Heart left ventricle (tissue), 13 donors: ENCODE results near the gene SSR1.

ENCODE experiments used
- POLR2A ChIP-seq, 2 donors: fragments of 450-650 bp; IDR thresholded peaks; one replicate each; pipeline ENCODE4 v1.6.1; 2017; ENCODE audit warnings: antibody characterized with exemption in 2 of 2, mild to moderate bottlenecking in 2 of 2, moderate library complexity in 2 of 2
- TF ChIP-seq, protein P1 (sequence below), 12 donors: fragments of 200-600 bp; sonication (generic) in 4 of 12; IDR thresholded peaks; one replicate each; pipeline versions ENCODE4 v1.5.0 to v1.8.0; 2018 to 2022; ENCODE audit warnings: antibody characterized with exemption in 12 of 12, mild to moderate bottlenecking in 5 of 12
- donor health status: ischemic (EF 13 %, LVEDD 7.1; RV severe dilation, severe dysfunction).
- donor health status: DM: no; HTN: yes; CAD: no.
- donor health status: DM: no; HTN: no; CAD: no.
- donor health status: ischemic (EF 25% LVEDD 6.9; RV normal size, moderate dysfunction).
- donor health status: ischemic (EF 25% LVEDD 5.7; RV mildly dilated, moderate dysfunction).
- donor health status: ischemic (EF 35%, LVEDD 5.7; RV mildly dilated, moderate dysfunction).
- donor health status: nonischemic (EF 11% LVEDD 7.7; RV severe dilation, severe dysfunction).
- donor health status: DM: yes; HTN: yes; CAD: no.
- donor health status: PGD.
- donor health status: ischemic (EF 29% LVEDD 5.4; RV normal size, mild dysfunction).
- donor health status: nonischemic (EF 23%, LVEDD 6.1; RV moderate dilation, normal function).

- TF ChIP-seq POLR2A (IDR thresholded peaks at IDR 0.05), result no peak
- TF ChIP-seq, protein P1, sequence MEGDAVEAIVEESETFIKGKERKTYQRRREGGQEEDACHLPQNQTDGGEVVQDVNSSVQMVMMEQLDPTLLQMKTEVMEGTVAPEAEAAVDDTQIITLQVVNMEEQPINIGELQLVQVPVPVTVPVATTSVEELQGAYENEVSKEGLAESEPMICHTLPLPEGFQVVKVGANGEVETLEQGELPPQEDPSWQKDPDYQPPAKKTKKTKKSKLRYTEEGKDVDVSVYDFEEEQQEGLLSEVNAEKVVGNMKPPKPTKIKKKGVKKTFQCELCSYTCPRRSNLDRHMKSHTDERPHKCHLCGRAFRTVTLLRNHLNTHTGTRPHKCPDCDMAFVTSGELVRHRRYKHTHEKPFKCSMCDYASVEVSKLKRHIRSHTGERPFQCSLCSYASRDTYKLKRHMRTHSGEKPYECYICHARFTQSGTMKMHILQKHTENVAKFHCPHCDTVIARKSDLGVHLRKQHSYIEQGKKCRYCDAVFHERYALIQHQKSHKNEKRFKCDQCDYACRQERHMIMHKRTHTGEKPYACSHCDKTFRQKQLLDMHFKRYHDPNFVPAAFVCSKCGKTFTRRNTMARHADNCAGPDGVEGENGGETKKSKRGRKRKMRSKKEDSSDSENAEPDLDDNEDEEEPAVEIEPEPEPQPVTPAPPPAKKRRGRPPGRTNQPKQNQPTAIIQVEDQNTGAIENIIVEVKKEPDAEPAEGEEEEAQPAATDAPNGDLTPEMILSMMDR (IDR thresholded peaks at IDR 0.05), result no peak
Observed at GRCh38 chr6:7283676-7284075, 29.3 kb downstream of the SSR1 start.
